A549 (cell line): ENCODE measurements around the gene HMX1.

Experiments
- CHD2 ChIP-seq: fragments of 150-350 bp; IDR thresholded peaks from 2 replicates; pipeline ENCODE4 v1.6.1; 2014; ENCODE audit warnings: low read length; ENCODE audit not compliant: partially characterized antibody
- CTCF ChIP-seq: fragments of >200 bp; sonication (Bioruptor Twin); formaldehyde crosslinking; IDR thresholded peaks from 3 replicates; pipeline ENCODE4 v1.5.1; 2016
- HDAC2 ChIP-seq: fragments of 200-600 bp; sonication (generic); IDR thresholded peaks from 2 replicates; pipeline ENCODE4 v1.6.1; 2016
- HOXA7 ChIP-seq: fragments of 250-450 bp; sonication (Bioruptor Pico); IDR thresholded peaks from 2 replicates; pipeline ENCODE4 v1.5.0; 2020; ENCODE audit warnings: mild to moderate bottlenecking, moderate library complexity
- JUN ChIP-seq, 2 experiments: fragments of >200 bp; sonication (Bioruptor Twin); formaldehyde crosslinking; IDR thresholded peaks; 2 replicates in 1 of 2; 3 replicates in 1 of 2; pipeline ENCODE4 v1.6.1; 2016 to 2017
- RARB ChIP-seq: fragments of 250-450 bp; sonication (Bioruptor Pico); IDR thresholded peaks from 2 replicates; pipeline ENCODE4 v1.8.0; 2021; ENCODE audit warnings: mild to moderate bottlenecking, moderate library complexity
- SMC3 ChIP-seq: fragments of >200 bp; sonication (Bioruptor Twin); formaldehyde crosslinking; IDR thresholded peaks from 3 replicates; pipeline ENCODE4 v1.6.1; 2018; ENCODE audit warnings: inconsistent platforms
- ZNF302 ChIP-seq: fragments of 250-450 bp; sonication (Bioruptor Pico); IDR thresholded peaks from 2 replicates; pipeline ENCODE4 v1.9.0; 2021; ENCODE audit warnings: inconsistent platforms, mild to moderate bottlenecking, moderate library complexity

GRCh38 chr4:8858701-8859210 lies 12.9 kb downstream of the HMX1 start:
- TF ChIP-seq HDAC2 (no peak), JUN (IDR thresholded peaks at IDR 0.05) (no peak), CTCF (no peak), ZNF302 (CRISPR knock-in tag) (no peak), RARB (CRISPR knock-in tag) (no peak), SMC3 (no peak), HOXA7 (CRISPR knock-in tag) (no peak), CHD2 (no peak)
